ENCODE measurements around the gene TMPRSS7.

The TMPRSS7 gene

GRCh38 chr3:112109322-112109721 is 74.8 kb downstream of the TMPRSS7 start:
- DNase-seq: no peak

GRCh38 chr3:112111785-112112402 is 77.4 kb downstream of the TMPRSS7 start:
- peak; percentile 35 for DNase-seq

GRCh38 chr3:112114576-112115160 is 80.1 kb downstream of the TMPRSS7 start:
- DNase-seq: no peak

DNA sequence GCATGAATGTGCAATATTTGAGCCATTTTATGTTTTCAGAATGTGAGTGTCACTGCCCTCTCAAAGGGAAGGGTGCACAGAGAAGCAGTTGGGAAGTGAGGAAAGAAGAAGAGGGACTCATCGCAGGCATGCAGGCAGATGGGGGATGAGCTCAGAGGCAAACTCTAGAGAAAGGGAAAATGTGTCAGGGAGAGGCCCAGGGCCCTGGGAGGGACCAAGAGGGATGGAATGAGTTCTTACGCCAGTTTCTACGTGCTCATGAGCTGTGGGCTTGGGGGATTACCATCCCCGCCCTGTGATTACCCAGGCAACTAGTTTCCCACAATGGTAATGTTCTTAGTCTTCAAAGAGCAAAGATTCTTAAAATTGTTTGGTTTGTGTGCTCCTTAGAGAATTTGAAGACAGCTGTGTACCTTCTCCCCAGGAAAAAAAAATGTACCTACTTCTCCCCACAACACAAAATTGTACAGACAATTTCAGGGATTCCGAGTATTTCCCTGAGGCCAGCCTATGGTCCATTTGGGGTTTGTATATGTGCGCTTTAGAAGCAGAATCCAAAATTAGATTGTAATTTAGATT is 80.7 kb downstream of the TMPRSS7 start:
- no peak for DNase-seq

DNA sequence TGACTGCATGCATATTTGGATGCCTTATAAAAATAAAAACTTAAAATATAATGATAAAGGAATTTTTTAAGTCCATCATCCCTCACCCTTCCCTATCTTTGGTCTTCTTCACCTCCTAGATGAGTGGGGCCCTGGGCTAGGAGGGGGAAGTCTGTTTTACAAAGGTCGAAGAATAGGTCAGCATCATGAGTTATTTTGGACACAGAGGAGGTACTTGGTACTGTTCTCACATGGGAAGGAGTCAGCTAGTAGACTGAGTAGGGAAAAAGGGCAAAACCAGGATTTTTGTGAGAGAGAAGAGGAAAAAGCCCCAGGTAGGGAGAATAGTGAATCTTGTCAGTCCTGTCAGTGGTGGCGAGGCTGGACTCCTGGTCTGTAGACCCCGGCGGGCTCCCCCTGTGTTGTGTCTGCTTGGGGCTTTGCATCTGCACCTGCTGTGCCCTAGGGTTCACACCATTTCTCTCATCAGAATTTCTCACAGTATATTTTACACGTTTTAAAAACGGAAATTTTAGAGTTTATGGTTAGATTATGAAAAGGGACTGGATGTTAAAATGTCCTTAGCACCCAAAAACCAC is 81.4 kb downstream of the TMPRSS7 start:
- no peak for DNase-seq

DNA sequence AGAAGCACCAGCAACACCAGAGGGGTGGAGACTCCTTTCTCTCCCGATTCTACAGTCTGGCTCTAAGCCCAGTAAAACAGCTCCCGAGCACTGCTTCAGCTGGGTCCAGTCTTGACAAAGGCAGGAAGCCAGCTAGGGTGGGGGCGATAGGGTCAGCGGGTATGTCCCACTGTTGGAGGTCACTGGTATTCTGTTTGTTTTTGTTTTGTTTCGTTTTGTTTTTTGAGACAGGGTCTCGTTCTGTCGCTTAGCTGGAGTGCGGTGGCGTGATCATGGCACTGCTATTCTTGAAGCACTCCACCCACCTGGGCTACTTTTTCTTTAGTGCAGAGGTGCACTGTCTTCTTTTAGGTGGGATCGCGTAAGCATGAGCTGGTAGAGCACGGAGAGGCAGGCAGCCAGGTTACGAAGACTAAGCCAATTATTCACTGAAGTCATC is 82.2 kb downstream of the TMPRSS7 start:
- no peak for DNase-seq

GRCh38 chr3:112117415-112117814 is 82.9 kb downstream of the TMPRSS7 start:
- DNase-seq: no peak

DNA sequence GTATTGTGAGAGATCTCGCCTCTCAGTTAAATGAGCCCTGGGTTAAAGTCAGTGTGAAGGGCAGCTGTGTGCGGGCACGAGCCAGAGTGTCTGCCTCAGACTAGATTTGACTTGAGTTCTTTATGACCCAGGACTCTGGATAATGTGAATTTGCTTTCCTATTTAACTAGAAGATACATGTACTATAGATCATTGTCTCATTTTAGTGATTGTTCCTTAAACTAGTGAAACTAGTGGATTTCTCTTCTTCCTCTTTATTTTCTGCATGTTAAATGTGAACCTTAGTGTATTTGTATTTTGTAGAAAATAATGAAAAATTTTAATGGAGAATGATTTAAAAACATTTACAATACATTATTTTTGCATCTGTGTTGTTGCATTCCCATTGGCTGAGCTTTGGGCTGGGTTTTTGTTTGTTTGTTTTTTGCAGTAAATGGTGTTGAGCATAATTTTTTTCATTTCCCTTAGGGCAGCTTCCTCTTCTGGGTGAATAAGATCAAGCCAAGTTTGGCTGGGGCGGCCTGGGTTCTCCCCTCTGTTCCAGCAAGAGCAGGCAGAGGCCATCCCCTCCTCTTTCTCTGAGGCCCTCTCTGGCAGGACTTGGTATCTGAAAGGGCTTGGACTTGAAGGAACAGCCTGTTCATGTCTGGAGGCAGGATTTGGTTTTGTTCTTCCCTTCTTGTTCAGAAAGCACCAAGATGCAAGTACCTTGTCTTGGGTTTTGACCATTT is 83.5 kb downstream of the TMPRSS7 start:
- no peak for DNase-seq

DNA sequence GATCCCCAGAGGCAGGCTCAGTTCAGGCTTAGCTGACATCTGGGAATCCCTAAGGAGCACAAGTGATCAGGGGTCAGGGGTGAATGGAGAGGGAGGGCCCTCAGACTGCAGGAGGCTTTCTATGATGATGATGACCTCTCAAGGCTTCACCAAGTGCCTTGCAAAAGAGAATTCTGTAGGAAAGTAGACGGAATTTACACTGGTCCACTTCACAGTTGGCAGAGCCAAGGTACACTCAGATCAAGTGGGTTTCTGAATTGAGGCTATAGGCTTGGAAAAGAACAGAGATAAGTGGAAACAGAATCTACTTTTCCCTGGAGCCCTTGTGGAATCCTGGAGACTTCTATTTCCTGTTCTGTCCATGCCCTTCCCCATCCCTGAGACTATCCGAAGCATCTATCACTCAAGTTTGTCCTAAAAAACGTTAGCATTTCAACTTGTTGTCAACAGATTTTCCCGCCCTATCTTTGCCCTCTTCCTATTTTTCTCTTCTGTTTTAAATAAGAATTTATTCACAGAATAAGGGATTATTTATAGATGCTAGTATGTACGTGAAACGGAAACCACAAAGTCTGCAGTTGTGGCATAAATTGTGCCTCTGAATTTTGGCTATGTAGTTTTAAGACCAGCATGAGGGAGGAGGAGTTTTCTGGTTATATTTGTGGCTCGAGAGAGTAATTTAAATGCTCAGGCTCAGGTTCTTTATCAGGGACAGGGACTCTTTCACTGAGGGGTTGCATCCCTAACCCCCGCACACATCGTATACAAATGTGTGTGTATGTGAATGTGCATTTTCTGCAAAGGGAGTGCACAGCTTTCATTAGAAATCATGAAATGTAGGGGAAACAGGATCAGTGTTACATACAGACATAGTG is 85.7 kb downstream of the TMPRSS7 start:
- no peak for DNase-seq

GRCh38 chr3:112121577-112122547 is 87.3 kb downstream of the TMPRSS7 start:
- no peak for DNase-seq

GRCh38 chr3:112122870-112123269 is 88.3 kb downstream of the TMPRSS7 start:
- no peak for DNase-seq

- no peak for DNase-seq
Observed at GRCh38 chr3:112123548-112123947, 89.0 kb downstream of the TMPRSS7 start.

DNA sequence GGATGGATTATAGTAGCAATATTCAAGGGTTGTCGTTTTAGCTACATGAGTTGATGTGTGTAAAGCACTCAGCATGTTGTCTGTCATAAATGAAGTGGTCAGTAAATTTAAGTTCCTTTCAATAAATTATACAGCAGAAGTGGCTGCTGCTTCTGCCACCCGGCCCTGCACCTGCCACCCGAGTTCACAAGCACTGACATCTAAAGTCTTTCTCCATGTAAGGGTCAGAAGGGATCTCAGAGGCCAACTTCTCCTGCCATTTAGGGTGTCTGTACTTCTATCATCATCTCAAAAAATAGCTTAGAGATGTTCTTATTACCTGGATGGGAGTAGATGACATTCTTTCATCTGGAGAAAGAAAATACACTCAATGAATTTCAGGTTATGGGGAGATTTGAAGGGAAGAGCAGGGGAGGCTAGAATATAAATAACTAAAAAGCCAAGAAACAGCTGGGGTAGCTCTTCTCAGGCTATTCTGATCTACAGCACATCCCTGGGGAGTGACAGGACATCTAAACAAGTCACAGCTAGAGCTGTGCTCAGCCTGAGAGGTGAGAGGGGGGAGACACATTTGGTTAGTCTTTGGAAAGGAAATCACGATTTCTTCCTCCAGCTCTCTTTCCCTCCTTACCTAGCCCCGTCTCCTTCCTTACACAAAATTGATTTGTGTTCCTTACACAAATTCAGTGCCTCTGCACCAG is 90.5 kb downstream of the TMPRSS7 start:
- no peak for DNase-seq

DNA sequence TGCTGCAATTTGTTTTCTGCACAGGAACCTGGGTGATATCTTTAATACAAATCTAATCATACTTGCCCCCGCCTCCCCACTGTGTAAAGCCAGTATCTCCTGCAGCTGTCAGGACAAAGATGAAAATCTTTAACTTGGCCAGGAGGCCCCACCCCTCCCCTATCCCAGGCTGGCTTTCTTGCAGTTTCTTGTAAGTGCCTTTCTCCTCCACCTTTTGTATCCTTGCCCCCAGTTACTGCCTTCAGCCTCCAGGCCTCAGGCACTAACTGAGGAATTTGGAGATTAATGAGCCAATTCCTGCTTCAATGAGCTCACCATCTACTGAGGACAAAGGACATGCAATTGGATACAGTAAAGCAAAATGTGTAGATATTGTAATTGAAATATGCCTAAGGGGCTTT is 92.0 kb downstream of the TMPRSS7 start:
- no peak for DNase-seq

- no peak for DNase-seq
Observed at GRCh38 chr3:112127522-112128494, 93.3 kb downstream of the TMPRSS7 start.

- peak; percentile 18 for DNase-seq
Observed at GRCh38 chr3:112128843-112129727, 94.5 kb downstream of the TMPRSS7 start.

GRCh38 chr3:112129925-112130637 is 95.5 kb downstream of the TMPRSS7 start:
- DNase-seq: no peak

DNA sequence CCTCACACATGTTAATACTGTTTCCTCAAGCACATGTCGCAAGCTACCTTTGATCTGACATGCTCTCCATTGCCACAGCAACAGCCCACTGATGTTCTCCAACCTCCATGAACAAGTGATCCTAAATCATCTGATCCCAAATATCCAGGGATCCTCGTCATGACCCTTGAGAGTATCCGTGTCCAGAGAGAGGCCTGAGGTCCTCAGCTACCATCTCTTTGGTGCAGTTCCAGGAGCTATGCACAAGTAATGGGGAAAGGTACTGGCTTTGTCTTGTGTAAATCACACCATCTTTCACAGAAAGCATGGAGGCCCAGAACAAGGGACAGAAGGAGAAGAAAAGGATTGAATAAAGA is 96.1 kb downstream of the TMPRSS7 start:
- no peak for DNase-seq
